Gastrocnemius medialis (tissue), 4 donors: ENCODE results near the gene WSB1.

Source experiments
- POLR2A ChIP-seq, 2 donors: fragments of 450-650 bp; IDR thresholded peaks; one replicate each; pipeline ENCODE4 v1.6.1; 2017; ENCODE audit warnings: antibody characterized with exemption in 2 of 2, mild to moderate bottlenecking in 2 of 2, moderate library complexity in 2 of 2
- TF ChIP-seq, protein P1 (sequence below), 5 experiments: fragments of 450-650 bp in 3 of 5; fragments of 200-600 bp in 2 of 5; sonication (generic) in 2 of 5; IDR thresholded peaks in 4 of 5; conservative IDR thresholded peaks in 1 of 5; 1 replicate in 4 of 5; 2 replicates in 1 of 5; pipeline ENCODE4 v1.5.1; 2016 to 2019; ENCODE audit warnings: antibody characterized with exemption in 5 of 5, mild to moderate bottlenecking in 3 of 5, moderate library complexity in 3 of 5

DNA sequence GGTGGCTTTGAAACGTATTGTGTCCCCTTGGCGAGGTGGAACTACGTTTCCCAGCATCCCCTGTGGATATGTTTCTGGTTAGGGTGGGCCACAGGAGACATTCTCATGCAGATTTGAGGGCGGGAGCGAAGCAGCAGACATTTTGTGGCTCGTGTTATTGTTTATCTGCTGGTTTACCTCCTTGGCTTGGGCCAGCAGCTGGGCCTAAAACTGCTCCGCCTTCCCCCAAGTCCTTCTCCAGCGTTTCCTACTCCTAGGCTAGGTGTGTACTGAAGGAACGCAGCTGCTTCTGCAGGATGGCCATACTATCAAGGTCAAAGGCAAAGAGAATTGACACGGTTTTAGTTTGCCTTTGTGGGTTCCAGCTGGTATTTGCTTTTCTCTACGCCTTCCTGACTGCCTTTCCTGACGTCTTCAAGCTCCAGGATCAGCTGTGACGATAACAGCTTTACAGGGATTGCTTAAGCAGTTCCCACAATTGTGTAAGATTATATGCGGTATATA lies 17.2 kb upstream of the WSB1 start:
- no peak for TF ChIP-seq POLR2A (IDR thresholded peaks at IDR 0.05)
- TF ChIP-seq, protein P1, sequence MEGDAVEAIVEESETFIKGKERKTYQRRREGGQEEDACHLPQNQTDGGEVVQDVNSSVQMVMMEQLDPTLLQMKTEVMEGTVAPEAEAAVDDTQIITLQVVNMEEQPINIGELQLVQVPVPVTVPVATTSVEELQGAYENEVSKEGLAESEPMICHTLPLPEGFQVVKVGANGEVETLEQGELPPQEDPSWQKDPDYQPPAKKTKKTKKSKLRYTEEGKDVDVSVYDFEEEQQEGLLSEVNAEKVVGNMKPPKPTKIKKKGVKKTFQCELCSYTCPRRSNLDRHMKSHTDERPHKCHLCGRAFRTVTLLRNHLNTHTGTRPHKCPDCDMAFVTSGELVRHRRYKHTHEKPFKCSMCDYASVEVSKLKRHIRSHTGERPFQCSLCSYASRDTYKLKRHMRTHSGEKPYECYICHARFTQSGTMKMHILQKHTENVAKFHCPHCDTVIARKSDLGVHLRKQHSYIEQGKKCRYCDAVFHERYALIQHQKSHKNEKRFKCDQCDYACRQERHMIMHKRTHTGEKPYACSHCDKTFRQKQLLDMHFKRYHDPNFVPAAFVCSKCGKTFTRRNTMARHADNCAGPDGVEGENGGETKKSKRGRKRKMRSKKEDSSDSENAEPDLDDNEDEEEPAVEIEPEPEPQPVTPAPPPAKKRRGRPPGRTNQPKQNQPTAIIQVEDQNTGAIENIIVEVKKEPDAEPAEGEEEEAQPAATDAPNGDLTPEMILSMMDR (IDR thresholded peaks at IDR 0.05 in 4 of 5, conservative IDR thresholded peaks at IDR 0.05 in 1 of 5): no peak
